Stimulated activated CD4-positive, alpha-beta T cell treated with anti-CD3 and anti-CD28 coated beads, Interleukin-15, amount 100 ng/mL, for 48 hours (primary cell): ENCODE results near the gene HSP90AA1.
"Not testable (repeated sequence)": the region's sequence is repeated elsewhere in the genome, so short reads cannot be mapped to it uniquely, and the experiment has no call there.

ENCODE experiments used
- DNase-seq, 2 donors: peaks; one replicate each; pipeline ENCODE4 v3.0.0-alpha.2; 2020; ENCODE audit warnings: low read depth in 2 of 2

Gene HSP90AA1

DNA sequence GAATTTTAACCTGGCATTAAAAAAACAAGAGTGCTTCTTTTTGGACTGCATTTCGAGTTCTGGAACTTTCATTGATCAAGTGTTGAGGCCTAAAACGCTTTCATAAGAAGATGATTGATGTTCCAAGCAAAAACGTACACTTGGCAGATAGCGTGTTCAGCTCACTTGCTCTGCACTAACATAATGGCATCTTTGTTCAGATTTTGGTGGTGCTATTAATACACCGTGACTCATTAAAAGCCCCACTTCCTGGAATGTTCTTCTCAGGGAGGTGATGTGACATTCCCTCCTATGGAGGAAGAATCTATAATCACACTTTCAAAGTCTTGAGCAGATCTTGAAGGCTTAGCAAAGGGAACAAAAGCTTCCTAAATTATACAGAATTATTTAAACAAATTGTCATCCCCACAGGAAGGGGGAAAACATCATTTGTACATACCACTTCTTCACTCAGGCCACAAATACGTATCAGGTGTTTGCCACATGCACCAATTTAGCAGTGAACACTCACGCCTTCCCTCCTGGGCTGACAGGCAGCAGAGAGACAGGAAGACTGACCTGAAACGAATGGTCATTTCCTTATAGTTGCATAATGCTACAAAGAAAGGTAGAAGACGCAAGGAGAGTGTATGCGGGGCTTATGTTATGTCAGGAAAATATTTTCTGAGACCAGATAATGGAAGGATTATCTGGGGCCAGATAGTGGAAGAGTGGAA is 15.4 kb downstream of the HSP90AA1 start:
- DNase-seq, result no peak

DNA sequence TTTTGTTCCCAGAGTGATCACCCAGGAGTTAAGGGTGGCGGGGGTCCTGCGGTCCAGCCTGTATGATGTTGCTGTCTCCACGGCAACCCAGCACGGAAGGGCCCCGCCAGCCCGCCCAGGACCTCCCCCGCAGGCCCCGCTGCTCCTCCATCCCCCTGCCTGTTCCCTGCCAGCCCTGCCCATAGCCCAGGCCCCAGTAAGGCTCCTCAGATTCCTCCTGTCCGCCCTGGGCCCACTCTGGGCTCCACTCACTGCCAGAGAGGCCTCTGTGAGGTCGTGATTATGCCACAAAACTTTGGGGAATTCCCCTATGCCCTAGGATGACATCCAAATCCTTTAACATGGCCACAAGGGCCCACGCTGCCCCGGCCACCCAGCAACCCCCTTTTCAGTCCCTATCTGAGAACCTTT is 20.8 kb downstream of the HSP90AA1 start:
- no peak for DNase-seq

DNA sequence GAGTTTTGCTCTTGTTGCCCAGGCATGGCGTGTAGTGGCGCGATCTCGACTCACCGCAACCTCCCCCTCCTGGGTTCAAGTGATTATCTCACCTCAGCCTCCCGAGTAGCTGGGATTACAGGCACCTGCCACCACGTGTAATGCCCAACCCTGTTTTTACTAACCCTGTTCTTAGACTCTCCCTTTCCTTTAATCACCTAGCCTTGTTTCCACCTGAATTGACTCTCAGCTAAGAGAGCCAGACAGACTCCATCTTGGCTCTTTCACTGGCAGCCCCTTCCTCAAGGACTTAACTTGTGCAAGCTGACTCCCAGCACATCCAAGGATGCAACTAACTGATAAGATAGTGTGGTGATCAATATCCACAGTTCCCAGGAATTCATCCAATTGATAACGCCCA is 22.3 kb downstream of the HSP90AA1 start:
- not testable (repeated sequence) for DNase-seq

DNA sequence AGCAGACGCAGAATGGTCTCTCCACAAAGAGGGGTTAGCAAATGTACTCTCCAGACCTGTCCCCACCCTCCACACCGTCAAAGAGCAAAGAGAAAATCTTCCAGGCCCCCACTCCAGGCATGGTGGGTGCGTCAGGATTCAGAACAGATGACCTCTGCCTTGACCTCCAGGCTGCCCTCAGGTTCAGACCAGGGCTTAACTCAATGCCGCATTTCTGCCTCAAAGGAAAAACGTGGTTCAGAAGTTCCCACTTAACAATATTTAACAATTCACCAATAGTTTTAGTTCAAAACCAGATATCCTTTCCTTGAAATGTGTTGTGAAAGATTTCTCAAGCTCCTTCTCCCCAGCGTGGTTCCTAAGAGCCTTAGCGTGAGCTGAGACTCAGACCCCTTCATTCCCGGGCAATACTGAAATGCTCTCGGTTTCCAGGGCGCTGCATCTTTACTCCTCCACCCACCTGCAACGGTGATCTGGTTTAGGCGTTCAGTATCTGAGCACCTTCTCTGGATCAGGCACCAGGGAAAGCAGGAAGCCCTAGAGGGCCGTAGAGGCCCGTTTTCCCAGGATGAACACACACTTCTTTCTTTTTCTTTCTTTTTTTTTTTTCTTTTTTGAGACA is 22.9 kb downstream of the HSP90AA1 start:
- no peak for DNase-seq

DNA sequence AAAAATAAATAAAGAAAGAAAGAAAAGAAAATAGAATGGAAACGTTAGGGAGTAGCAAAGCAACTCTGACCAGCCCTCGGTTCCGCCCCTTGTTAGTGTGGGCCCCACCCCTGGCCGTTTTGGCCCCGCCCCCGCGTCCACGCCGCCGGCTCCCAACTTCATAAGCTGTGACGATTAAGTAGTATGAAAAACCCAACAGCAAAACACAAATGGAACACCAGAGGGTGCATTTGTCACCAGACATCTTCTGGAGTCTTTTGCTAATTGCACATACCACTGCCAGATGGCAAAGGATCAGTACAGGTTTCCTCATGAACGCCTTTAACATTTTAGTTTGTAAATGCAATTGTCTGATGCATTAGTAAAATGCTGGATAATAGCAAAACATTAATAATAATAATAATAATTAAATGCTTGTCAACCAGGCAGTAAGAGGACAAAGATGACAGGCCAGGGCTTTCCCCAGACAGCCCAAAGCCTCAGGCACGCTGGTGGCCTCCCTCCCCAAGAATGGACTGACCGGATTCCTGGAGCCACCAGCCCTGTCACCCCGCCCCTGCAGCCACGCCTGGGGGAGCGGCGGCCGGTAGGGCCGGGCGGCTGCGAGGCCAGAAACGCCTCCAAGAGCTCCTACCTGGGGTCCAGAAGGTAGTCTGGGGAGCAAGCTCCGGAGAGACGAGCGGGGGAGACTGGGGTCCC is 23.6 kb downstream of the HSP90AA1 start:
- DNase-seq, result peak; percentile 45 to 48

DNA sequence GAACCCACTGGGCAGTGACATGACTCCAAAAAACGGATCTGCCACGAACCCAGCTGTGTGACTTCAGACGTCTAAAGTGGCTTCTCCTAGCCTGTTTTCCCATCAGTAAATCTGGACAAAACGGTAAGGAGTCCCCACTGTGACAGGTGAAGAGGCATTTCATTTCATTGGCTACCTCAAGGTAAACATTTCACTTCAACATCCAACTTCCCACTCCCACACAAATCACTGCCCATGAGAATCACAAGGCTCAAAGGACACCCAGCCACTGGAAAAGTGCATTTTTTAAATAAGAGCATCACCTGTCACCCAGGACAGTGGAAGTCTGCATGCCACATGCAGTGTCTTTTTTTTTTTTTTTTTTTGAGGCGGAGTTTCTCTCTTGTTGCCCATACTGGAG is 27.9 kb downstream of the HSP90AA1 start:
- no peak for DNase-seq

DNA sequence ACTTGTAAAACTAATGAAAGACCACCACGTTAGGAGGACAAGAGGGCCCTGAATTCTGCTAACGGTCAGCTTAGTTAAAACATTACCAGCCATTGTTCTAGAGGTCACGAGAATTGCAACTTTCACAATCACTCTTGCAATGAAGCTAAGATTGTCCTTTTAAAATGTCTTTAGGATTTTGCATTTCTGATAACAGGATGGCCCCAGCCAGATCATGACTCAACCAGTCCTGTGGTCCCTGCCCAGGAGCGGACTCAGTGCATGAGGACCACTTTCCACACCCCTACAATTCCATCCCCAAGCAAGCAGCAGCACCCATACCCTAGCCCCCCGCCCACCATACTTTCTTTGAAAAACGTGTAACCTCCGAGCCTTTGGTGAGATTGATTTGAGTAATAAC is 28.7 kb downstream of the HSP90AA1 start:
- DNase-seq, result no peak

DNA sequence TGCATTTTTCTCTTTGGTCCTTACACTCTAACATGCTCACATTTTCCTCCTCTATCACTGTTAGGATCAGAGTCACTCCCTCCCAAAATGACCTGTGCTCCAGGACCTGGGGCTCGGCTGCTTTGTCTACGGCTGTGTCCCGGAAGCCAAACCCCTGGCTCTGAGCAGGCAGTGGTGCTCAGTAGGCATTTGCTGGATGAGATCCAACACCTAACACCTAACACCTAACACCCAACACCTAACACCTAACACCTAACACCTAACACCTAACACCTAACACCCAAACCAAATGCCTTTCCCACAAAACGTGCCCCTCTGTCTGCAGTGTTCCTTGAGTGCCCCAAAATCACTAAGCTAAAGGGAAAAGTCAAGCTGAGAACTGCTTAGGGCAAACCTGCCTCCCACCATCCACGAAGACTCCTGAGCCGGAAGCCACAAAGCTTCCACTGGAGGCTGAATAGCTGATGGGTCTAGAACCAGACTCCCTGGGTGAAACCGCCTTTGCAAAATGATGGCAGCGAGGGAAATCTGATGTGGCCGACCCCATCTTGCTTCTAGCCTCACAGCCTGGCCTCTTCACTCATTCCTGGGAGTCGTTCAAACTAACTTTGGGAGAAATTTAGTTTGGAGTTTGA is 29.2 kb downstream of the HSP90AA1 start:
- no peak for DNase-seq

DNA sequence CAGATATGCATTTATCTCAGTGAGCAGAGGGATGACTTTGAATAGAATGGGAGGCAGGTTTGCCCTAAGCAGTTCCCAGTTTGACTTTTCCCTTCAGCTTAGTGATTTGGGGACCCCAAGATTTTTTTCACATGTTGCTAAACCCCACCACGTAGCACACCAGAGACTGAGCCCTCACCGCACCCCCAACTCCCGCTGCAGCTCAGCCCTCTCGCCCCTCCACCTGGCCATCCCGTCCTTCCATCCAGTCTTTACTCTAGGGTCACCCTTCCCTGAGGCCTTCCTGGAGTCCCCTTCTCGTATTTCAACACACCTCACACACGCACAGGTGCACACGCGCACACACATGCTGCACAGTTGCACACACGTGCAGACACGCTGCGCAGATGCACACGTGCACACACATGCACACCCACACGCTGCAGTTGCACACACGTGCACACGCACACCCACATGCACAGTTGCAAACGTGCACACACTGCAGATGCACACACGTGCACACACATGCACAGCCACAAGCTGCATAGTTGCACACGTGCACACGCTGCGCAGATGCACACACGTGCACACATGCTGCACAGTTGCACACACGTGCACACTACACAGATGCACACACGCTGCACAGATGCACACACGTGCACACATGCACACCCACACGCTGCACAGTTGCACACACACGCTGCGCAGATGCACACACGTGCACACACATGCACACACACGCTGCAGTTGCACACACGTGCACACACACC is 30.0 kb downstream of the HSP90AA1 start:
- no peak for DNase-seq

DNA sequence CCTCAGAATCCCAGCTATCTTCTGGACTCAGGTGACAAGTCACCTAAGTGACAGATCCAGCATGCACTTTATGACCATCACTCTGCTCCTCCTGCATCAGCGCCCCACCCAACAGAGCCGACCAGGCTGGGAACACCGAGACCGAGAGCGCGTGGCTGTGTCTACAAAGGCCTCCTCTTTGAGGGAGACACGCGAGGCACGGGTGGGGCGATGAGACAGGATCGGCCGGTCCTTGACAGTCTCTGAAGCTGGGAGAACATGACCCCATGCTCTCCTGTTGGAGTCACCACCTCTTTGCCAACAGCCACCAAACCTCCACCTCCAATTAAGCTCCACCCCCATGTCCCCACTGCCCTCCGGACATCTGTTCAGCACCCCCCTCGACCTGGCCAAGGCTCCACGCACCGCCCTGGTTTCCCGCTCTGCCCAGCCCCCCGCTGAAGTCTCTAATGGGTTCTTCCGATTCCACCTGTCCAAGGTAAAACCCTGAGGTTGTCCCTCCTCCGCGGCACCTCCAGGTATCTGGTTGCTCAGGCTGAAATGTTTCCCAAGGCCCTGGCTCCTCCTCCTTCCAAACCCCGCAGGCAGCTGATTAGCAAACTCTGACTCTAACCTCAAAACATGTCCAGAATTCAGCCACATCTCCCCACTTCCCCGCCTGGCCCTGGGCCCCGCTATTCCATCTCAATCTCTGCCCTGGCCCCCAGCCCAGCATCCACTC is 31.5 kb downstream of the HSP90AA1 start:
- DNase-seq, result no peak

DNA sequence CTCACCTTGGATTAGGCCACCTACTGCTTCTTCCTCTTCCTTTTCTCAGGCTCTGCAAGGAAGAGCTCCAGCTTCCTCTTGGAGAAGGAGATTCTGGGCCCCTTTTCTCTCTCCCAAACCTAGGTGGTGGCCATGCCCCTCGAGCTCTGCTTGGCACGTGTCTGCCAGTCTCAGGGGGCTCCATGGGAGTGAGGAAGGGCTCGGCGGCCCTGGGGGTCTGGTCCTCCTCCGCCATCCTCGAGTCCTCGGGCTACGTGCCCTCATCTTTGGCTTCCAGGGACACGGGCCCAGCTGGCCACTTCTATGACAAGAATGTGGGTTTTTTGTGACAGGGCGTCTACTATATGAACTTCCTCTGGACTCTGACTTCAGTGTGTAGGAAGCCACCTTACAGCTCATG is 34.3 kb downstream of the HSP90AA1 start:
- no peak for DNase-seq

DNA sequence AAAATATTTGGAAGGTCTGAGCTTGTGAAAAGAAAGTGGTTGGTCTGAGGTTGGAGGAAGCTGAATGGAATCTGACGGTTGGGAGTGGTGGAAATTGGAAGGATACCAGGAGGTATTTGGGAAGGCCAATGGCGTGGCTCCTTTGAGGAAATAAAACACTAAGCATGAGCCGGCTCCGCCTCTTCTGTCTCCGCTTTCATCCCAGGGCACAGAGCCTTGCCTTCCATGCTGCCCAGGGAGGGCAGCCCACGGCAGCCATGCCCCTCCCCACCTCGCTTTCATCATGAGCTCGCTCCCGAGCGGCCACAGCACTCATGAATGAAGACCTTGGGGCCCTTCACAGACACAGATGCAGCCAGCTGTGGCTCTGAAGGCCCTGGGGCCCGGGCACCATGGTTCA is 36.2 kb downstream of the HSP90AA1 start:
- DNase-seq, result no peak

DNA sequence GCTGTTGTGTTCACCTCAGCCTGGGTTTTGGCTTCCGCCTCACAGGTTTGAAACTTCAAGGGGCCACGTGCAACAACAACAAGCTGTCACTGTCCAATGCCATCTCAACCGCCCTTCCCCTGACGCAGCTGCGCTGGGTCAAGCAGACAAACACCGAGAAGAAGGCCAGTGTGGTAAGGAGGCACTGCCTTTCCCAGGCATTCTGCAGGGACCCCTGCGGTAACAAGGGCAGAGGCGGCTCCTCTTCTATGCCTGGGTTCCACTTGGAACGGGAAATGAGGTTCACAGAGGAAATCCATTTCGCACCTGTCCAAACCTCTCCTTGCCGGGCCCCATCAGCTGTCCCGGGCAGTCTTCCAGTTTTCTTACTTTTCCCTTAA is 36.8 kb downstream of the HSP90AA1 start:
- DNase-seq, result no peak

DNA sequence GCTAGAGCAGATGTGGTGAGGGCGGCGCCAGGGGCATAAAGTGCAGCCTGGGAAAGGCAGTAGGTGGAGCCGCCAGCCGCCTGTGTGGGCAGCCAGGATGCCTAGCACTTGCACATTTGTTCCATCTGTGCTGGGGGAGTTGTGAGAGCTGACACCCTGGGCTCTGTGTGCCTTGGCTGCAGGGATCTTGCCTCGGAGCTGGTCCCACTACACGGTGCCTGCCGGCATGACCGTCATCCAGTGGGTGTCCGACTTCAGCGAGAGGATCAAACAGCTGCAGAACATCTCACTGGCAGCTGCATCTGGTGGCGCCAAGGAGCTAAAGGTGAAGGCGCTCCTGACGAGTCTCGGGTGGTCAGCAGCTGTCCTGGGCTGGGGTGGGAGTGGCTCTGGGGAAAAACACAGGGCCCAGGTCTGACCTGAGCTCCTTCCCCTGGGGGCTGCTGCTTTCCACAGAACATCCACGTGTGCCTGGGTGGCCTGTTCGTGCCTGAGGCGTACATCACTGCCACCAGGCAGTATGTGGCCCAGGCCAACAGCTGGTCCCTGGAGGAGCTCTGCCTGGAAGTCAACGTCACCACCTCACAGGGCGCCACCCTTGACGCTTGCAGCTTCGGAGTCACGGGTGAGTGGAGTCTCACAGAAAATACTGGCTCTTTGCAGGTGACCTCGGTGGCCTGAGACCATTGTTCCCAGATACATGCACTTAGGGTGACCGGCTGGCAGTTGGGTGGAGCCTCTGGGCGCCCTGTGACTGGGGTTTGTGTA is 37.4 kb downstream of the HSP90AA1 start:
- DNase-seq, result no peak

DNA sequence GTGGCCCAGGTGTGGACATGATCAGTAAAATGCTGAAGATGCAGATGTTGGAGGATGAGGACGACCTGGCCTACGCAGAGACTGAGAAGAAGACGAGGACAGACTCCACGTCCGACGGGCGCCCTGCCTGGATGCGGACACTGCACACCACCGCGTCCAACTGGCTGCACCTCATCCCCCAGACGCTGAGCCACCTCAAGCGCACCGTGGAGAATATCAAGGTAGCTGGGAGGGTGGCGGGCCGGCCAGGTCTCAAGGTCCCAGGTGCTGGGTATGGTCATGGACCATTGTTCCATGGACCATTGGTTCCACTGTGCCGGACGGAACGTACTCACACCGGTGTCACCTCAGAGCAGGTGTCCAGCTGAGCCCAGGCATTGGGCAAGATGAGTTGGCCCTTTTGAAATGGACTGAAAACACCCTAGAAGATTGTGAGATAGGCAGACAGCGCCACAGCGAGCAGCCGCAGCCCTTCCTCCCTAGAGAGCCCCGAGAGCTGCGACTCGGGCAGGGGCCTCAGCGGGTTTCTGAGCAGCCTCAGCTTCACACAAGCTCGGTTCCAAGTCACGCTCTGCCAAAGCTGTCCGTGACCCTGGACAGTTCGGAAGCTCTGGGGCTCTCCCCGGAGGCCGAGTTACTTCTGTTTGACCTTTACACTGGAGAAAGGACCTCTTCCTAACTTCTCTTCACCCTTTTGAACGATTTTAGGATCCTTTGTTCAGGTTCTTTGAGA is 38.9 kb downstream of the HSP90AA1 start:
- no peak for DNase-seq

DNA sequence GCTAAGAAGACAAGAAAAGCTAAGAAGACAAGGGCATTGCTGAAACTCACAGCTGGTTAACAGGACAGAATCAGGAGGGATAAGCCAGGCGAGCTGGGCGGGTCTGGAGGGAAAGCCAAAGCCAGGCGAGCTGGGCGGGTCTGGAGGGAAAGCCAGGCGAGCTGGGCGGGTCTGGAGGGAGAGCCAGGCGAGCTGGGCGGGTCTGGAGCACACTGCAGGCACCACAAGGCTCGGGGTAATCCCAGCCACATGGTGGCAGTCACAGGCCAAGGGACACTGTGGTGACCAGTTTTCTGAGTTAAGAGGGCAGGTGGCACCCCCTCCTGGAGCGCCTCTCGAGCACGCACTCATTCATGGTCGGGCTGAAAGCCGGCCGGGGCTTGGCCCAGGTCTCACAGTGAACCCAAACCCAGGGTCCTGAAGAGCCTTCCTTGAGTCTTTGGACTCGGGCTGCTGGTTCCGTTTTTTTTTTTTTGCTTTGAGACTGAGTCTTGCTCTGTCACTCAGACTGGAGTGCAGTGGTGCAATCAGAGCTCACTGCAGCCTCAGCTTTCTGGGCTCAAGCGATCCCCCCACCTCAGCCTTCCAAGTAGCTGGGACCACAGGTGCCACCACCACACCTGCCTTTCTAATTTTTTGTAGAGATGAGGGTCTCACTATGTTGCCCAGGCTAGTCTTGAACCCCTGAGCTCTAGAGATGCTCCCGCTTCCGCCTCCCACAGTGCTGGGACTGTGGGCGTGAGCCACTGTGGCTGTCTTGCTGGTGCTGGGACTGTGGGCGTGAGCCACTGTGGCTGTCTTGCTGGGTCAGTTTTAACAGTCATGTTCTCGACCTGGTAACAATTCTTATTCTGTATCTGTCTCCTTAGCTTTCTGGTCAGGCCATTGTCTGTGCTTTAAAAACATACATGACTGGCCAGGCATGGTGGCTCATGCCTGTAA is 40.2 kb downstream of the HSP90AA1 start:
- DNase-seq, result no peak

DNA sequence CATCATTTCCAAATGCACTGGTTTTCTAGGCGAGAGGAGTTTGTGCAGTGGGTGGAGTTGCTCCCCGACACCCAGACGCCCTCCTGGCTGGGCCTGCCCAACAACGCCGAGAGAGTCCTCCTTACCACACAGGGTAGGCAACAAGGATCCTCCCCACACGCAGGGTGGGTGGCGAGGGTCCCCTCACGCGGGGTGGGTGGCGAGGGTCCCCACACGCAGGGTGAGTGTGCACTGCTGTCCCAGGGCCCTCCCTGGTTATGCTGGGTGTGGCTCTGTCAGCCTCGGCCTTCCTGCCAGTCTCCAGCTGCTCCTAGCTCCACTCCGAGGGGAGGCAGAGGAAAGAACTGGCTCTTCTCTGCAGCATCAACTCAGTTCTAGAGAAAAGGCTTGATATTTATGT is 42.3 kb downstream of the HSP90AA1 start:
- DNase-seq, result no peak

DNA sequence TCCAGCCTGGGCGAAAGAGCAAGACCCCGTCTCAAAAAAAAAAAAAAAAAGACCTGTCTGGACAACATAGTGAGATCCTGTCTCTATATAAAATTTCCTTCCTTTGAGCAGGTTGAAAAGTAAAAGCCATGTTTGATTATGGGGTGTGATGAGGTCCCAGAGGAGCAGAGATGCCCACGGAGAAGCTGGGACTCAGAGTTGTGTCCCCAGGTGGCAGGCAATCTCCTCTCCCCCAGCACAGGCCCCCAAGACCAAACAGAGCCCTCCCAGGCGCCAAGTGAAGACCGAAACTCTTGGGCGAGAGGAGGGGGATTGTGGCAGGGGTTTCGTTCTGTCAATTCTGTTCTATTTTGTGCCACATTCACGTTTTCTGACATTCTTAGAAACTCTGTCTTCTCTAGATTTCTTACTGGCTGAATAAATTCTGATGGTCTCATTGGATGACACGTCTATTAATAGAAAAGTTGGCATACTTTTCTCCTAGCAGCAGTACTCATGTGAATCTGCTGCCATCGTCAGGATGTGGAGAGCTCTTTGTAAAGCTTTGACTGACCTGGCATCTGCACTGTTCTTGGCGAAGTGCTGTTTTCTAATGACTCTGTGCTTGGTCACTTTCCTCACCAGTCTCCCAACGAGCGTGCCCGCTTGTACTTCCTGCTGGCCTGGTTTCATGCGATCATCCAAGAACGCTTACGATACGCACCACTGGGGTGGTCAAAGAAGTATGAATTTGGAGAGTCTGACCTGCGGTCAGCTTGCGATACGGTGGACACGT is 43.4 kb downstream of the HSP90AA1 start:
- no peak for DNase-seq
